GM03348 (cell line): ENCODE data around the gene CREBBP.

Source experiments
- DNase-seq: peaks from one replicate; pipeline ENCODE4 v3.0.0; 2012; ENCODE audit warnings: low spot score

The CREBBP gene

GRCh38 chr16:3735541-3735940, 145.0 kb downstream of the CREBBP start:
- DNase-seq, result no peak

GRCh38 chr16:3734758-3735221, 145.7 kb downstream of the CREBBP start:
- DNase-seq, result no peak

GRCh38 chr16:3734084-3734757, 146.3 kb downstream of the CREBBP start:
- no peak for DNase-seq

- no peak for DNase-seq
Measured at GRCh38 chr16:3732171-3732570, 148.3 kb downstream of the CREBBP start.

GRCh38 chr16:3731126-3731935, 149.2 kb downstream of the CREBBP start:
- DNase-seq, result no peak

- DNase-seq, result no peak
Measured at GRCh38 chr16:3730161-3731125, 150.1 kb downstream of the CREBBP start.

- DNase-seq, result no peak
Measured at GRCh38 chr16:3729161-3730112, 151.1 kb downstream of the CREBBP start.

- DNase-seq, result no peak
Measured at GRCh38 chr16:3728424-3729160, 151.9 kb downstream of the CREBBP start.

- DNase-seq, result no peak
Measured at GRCh38 chr16:3727806-3728381, 152.6 kb downstream of the CREBBP start.

GRCh38 chr16:3726021-3726687, 154.4 kb downstream of the CREBBP start:
- no peak for DNase-seq

- no peak for DNase-seq
Measured at GRCh38 chr16:3725276-3725675, 155.2 kb downstream of the CREBBP start.

GRCh38 chr16:3722508-3722907, 158.0 kb downstream of the CREBBP start:
- DNase-seq, result no peak

- no peak for DNase-seq
Measured at GRCh38 chr16:3720418-3720817, 160.1 kb downstream of the CREBBP start.

GRCh38 chr16:3718628-3719027, 161.9 kb downstream of the CREBBP start:
- DNase-seq, result no peak

GRCh38 chr16:3718019-3718391, 162.5 kb downstream of the CREBBP start:
- no peak for DNase-seq

GRCh38 chr16:3717235-3718018, 163.1 kb downstream of the CREBBP start, which contains the start of gene TRAP1:
Gene TRAP1, minus strand, starts transcription at chr16:3717524. Its CDS starts 16 bp downstream, at chr16:3717508.
- peak; percentile 99 for DNase-seq

GRCh38 chr16:3716831-3717234, 163.7 kb downstream of the CREBBP start:
- DNase-seq, result peak; percentile 54

GRCh38 chr16:3715430-3715829, 165.1 kb downstream of the CREBBP start:
- DNase-seq, result no peak
